Endothelial cell of hepatic sinusoid (primary cell): ENCODE results near the gene TANGO2.

Source experiments
- in situ Hi-C: cut with HindIII; loops from 2 replicates; pipeline ENCODE4 v1.10.0; 2017; ENCODE audit warnings: low sequenced_read_pairs

TANGO2 gene

GRCh38 chr22:20083157-20083890 lies 62.4 kb downstream of the TANGO2 start:
- in situ Hi-C loops: no loop called here

- in situ Hi-C loops: no loop called here
Observed at GRCh38 chr22:20083891-20084546, 63.1 kb downstream of the TANGO2 start.

DNA sequence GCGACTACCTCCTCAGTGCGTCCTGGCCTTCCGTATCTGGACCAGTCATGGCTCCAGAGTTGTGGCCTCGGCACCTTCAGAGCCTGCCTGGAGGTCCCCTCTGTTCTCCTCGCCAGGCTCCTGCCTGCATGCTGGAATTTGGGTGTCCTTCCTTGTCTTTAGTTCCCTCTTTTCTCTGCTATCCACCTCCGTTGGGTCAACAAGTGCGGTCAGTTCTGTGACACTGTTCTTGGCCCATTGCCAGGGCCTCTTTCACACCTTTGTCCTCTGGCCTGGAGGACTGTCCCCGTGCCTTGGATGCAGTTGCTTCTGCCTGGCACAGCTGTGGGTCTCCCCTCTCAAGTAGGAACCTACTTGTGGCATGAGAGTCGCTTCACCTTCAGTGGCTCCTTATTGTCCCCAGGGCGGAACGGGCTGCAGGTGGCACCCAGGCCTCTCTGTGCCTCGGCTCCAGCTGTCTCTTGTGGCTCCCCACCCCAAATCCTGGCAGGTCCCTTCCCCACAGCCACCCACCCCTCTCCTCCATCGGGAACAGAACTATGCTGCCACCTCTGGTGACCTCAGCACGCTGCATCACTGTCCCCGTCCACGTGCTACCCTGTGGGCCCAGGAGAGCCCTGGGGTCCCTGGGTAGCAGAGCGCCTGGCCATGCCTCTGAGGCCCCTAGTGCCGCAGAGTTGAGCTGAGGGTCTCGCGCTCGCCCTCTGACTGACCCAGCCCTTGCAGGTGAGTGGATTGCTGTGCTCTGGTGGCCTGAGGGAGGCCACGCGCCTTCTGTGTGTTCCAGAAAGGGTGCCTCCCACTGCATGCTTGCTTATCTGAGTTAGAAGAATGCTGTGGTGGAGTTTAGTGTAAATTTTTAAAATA lies 63.9 kb downstream of the TANGO2 start:
- in situ Hi-C loops: no loop called here

GRCh38 chr22:20085651-20086050 lies 64.7 kb downstream of the TANGO2 start:
- in situ Hi-C loops: no loop called here

DNA sequence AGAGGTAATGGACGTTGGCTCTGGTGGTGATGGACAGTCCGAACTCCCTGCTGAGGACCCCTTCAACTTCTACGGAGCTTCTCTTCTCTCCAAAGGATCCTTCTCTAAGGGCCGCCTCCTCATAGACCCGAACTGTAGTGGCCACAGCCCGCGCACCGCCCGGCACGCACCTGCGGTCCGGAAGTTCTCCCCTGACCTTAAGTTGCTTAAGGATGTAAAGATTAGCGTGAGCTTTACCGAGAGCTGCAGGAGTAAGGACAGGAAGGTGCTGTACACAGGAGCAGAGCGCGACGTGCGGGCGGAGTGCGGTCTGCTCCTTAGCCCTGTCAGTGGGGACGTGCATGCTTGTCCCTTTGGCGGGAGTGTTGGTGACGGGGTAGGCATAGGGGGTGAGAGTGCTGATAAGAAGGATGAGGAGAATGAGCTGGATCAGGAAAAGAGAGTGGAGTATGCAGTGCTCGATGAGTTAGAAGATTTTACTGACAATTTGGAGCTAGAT lies 65.2 kb downstream of the TANGO2 start:
- in situ Hi-C loops: no loop called here

- in situ Hi-C loops: no loop called here
Observed at GRCh38 chr22:20086763-20087162, 65.9 kb downstream of the TANGO2 start.

DNA sequence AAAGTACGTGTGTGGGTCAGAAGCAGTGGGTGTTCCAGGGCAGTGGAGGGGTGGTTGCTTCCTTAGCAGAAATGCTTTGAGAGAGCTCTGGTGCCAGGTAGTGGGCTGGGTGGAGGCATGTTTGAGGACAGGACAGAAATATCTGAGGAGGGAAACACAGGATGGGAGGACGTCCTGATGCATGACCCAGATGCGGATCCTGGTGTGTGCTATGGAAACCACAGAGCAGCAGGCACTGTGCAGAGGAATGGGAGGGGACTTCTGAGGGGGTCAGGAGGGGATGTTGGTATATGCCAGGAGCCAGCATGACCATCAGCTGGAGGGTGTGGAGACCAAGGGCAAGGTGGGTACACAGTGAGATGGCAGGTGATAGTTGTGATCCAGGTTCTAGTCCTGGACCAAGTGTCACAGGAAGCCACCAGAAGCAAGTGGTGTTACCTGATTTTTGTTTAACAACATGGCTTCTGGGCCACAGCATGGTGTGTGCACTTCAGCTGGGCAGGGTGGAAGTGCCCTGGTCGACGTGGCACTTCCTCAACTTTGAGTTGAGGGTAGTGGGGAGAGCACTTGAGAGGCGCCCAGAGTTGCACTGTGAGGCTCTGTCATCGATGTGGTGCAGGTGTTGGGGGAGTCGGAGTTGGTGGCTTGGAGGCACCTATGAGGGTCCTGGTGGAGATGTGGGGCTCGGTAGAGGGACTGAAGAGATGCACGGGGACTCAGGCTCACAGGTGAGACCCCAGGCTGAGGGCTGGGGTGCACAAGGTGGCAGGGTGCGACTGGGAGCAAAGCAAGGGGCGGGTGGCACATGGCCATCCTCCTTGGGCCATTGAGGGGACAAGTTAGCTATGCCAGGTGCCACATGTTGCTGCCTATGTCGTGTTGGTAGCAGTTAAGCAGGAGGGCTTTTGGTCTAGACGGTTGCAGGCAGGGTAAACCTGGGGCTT lies 66.7 kb downstream of the TANGO2 start:
- in situ Hi-C loops: no loop called here

DNA sequence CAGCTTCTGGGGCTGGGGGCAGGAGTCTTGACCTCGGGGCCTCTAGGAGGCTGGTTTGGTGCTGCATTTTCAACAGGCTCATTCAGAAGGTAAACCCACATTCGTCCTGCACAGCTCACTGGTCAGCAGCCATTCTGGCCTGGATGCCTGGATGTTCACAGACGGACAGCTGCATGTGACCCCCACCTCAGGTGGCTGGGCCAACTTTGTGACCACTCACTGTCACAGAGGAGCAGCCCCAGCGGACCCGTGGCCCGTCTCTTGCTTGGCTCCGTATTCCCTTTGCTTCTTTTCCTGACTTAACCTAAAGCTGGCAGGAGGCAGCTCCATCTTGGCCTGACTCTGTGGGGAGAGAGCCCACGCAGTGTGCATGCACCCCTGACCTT lies 67.3 kb downstream of the TANGO2 start:
- in situ Hi-C loops: no loop called here

GRCh38 chr22:20089226-20089976 lies 68.5 kb downstream of the TANGO2 start:
- in situ Hi-C loops: no loop called here

GRCh38 chr22:20089977-20090729 lies 69.2 kb downstream of the TANGO2 start:
- in situ Hi-C loops: no loop called here

DNA sequence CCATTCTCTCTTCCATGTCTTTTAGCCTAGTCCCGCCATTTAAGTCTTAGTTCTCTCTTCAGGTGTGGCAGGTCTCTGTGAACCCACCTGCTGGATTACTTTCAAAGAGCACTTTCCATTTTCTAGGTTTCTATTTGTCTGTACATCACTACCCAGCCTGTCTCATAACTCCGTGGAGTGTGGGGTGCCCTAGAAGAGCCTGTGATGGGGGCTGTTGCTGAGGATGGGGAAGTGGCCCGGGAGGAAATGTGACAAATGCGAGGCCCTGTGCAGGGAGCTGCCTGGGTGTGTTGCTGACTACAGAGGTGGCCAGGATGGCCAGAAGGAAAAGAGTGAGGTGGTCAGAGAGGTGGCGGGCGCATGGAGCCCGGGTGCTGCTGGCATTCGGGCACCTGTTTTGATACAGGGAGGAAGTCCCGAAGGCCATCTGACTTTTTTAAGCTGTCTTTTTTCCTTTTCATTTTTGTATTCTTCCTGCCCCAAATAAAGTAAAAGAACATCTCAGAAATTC lies 69.9 kb downstream of the TANGO2 start:
- in situ Hi-C loops: no loop called here

- in situ Hi-C loops: no loop called here
Observed at GRCh38 chr22:20091690-20092476, 71.0 kb downstream of the TANGO2 start.

GRCh38 chr22:20092477-20092854 lies 71.6 kb downstream of the TANGO2 start:
- in situ Hi-C loops: no loop called here

- in situ Hi-C loops: no loop called here
Observed at GRCh38 chr22:20093418-20094196, 72.7 kb downstream of the TANGO2 start.

DNA sequence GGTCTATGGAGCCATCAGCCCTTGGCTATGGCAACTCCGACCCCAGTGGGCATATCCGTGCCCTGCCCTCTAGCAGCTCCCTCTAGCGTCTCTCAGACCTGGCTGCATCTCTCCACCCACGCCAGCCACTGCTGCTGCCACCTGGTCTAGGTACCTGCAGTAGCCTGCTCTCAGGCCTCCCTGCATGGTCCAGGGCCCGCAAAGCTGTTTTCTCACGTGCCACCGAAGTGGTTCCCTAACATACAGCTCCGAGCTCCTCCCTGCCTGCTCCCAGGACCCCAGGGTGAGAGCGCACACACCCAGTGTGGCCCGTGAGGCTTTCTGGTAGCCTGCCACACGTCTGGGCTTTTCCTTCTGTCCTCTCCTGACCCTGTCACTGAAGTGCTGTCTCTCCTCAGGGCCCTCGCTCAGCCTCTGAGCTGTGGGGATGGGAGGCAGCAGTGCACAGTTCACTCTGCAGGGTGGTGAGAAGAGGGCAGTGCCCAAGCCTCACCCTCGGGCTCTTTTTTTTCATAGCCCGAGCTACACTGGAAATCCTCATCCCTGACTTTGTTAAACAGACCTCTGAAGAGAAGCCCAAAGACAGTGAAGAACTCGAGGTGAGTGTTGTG lies 73.4 kb downstream of the TANGO2 start:
- in situ Hi-C loops: no loop called here

- in situ Hi-C loops: no loop called here
Observed at GRCh38 chr22:20095521-20095920, 74.6 kb downstream of the TANGO2 start.
